OCI-LY1 (cell line): ENCODE measurements around the gene APBA1.

ENCODE experiments used
- H2AFZ ChIP-seq: fragments of 200-600 bp; sonication (generic), shearing (Covaris generic); 2 replicates; pipeline ENCODE4 v1.6.0; 2014; ENCODE audit warnings: antibody characterized with exemption, mild to moderate bottlenecking, low read length
- H3F3A ChIP-seq: fragments of 200-600 bp; sonication (generic), shearing (Covaris generic); 2 replicates; pipeline ENCODE4 v1.6.0; 2014; ENCODE audit warnings: mild to moderate bottlenecking, antibody characterized with exemption, low read length, moderate library complexity; ENCODE audit not compliant: insufficient read depth
- H3K27ac ChIP-seq: fragments of 200-600 bp; sonication (generic); 2 replicates; pipeline ENCODE4 v1.5.1; 2014; ENCODE audit warnings: low read length, mixed run types, mild to moderate bottlenecking, low read depth; ENCODE audit not compliant: poor library complexity, severe bottlenecking
- H3K27me3 ChIP-seq: fragments of 200-600 bp; sonication (generic); 2 replicates; pipeline ENCODE4 v1.6.0; 2014; ENCODE audit warnings: antibody characterized with exemption, mild to moderate bottlenecking, low read length, moderate library complexity; ENCODE audit not compliant: insufficient read depth
- H3K36me3 ChIP-seq: fragments of 200-600 bp; sonication (generic); 2 replicates; pipeline ENCODE4 v1.6.1; 2014; ENCODE audit warnings: mild to moderate bottlenecking, antibody characterized with exemption, low read length, moderate library complexity, mixed read lengths; ENCODE audit not compliant: insufficient read depth
- H3K4me1 ChIP-seq: fragments of 200-600 bp; sonication (generic); 2 replicates; pipeline ENCODE4 v1.5.1; 2014; ENCODE audit warnings: mild to moderate bottlenecking, low read length, moderate library complexity; ENCODE audit not compliant: insufficient read depth, severe bottlenecking
- H3K4me2 ChIP-seq: fragments of 200-600 bp; sonication (generic), shearing (Covaris generic); 2 replicates; pipeline ENCODE4 v1.6.1; 2014; ENCODE audit warnings: low read length
- H3K4me3 ChIP-seq: fragments of 200-600 bp; sonication (generic); 2 replicates; pipeline ENCODE4 v1.5.1; 2014; ENCODE audit warnings: low read length, low read depth, mild to moderate bottlenecking, mixed read lengths; ENCODE audit not compliant: poor library complexity, severe bottlenecking
- H3K79me2 ChIP-seq: fragments of 200-600 bp; shearing (Covaris generic); 2 replicates; pipeline ENCODE4 v1.6.1; 2016; ENCODE audit warnings: mixed run types, low read length, mixed read lengths; ENCODE audit not compliant: insufficient read depth
- H3K9ac ChIP-seq: fragments of 200-600 bp; sonication (generic), shearing (Covaris generic); 2 replicates; pipeline ENCODE4 v1.6.1; 2014; ENCODE audit warnings: mild to moderate bottlenecking, low read length, mixed read lengths
- H3K9me2 ChIP-seq: fragments of 200-600 bp; sonication (generic), shearing (Covaris generic); 2 replicates; pipeline ENCODE4 v1.6.1; 2014; ENCODE audit warnings: low read depth, mild to moderate bottlenecking, low read length, mixed read lengths
- H3K9me3 ChIP-seq: fragments of 200-600 bp; shearing (Covaris generic); 2 replicates; pipeline ENCODE4 v1.6.1; 2014; ENCODE audit warnings: low read length, mixed read lengths
- H4K20me1 ChIP-seq: fragments of 200-600 bp; sonication (generic), shearing (Covaris generic); 2 replicates; pipeline ENCODE4 v1.6.0; 2016; ENCODE audit warnings: mild to moderate bottlenecking, low read length; ENCODE audit not compliant: insufficient read depth
- EZH2 ChIP-seq: fragments of 200-600 bp; sonication (generic), shearing (Covaris generic); IDR thresholded peaks from 2 replicates; pipeline ENCODE4 v1.8.0; 2017; ENCODE audit warnings: borderline replicate concordance, mixed run types, mild to moderate bottlenecking, antibody characterized with exemption, low read length, moderate library complexity, mixed read lengths
- TF ChIP-seq, protein P1 (sequence below): fragments of 200-600 bp; sonication (generic), shearing (Covaris generic); IDR thresholded peaks from 2 replicates; pipeline ENCODE4 v1.5.1; 2017; ENCODE audit warnings: mild to moderate bottlenecking, antibody characterized with exemption, low read length, moderate library complexity, mixed read lengths

The APBA1 gene

DNA sequence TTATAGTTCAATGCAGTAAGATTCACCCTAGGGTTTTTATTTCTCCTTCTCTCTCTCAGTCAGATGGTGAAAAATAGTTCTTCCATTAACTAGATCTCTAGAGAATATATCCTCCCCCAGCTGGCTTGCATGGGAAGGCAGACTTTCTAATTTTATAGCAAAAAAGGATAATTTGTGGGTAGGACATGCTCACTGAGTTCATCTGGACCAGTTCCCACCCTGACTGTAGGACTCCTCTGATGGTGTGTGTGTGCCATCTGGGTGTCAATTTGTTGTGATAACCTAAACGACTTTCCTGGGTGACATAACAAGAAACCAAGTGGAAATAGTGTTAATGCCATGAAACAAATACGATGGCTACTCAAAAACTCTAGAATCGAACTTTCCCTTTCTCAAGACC lies 44.9 kb downstream of the APBA1 start:
- no peaks in the 10 kb centered on the region for H4K20me1 ChIP-seq
- H3K9ac ChIP-seq, result no peak overlapping the region
- no peak overlapping the region for H2AFZ ChIP-seq
- H3K79me2 ChIP-seq, result no peaks in the 10 kb centered on the region
- H3K9me2 ChIP-seq, result no peaks in the 10 kb centered on the region
- H3K36me3 ChIP-seq, result no peaks in the 10 kb centered on the region
- H3K4me2 ChIP-seq, result no peak overlapping the region
- no peaks in the 10 kb centered on the region for H3F3A ChIP-seq
- H3K9me3 ChIP-seq, result no peaks in the 10 kb centered on the region
- H3K27me3 ChIP-seq, result no peaks in the 10 kb centered on the region
- H3K27ac ChIP-seq, result no peak overlapping the region
- no peaks in the 10 kb centered on the region for H3K4me1 ChIP-seq
- TF ChIP-seq, protein P1, sequence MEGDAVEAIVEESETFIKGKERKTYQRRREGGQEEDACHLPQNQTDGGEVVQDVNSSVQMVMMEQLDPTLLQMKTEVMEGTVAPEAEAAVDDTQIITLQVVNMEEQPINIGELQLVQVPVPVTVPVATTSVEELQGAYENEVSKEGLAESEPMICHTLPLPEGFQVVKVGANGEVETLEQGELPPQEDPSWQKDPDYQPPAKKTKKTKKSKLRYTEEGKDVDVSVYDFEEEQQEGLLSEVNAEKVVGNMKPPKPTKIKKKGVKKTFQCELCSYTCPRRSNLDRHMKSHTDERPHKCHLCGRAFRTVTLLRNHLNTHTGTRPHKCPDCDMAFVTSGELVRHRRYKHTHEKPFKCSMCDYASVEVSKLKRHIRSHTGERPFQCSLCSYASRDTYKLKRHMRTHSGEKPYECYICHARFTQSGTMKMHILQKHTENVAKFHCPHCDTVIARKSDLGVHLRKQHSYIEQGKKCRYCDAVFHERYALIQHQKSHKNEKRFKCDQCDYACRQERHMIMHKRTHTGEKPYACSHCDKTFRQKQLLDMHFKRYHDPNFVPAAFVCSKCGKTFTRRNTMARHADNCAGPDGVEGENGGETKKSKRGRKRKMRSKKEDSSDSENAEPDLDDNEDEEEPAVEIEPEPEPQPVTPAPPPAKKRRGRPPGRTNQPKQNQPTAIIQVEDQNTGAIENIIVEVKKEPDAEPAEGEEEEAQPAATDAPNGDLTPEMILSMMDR, result no peak
- no peak for TF ChIP-seq EZH2
- no peak overlapping the region for H3K4me3 ChIP-seq

DNA sequence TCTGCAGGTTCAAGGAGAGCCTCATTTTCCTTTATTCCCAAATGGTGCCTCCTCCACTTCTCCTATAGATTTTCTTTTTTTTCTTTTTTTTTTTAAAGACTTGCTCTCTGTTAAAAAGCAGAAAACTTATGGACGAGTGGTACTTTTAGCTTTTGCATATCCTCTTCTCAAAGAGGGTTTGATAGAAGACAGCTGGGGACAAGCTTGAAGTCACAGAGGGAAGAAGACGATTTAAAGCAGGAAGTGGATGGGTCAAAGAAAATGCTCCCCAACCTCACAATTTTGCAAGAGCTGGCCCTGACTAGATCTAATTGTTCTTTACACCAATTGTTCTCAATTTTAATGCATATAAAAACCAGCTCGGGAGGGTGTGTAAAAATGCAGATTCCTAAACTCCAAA lies 48.9 kb downstream of the APBA1 start:
- Histone ChIP-seq H3K9me3 (no peaks in the 10 kb centered on the region), H3F3A (no peaks in the 10 kb centered on the region), H3K79me2 (no peaks in the 10 kb centered on the region), H3K9ac (no peak overlapping the region), H4K20me1 (no peaks in the 10 kb centered on the region), H2AFZ (no peak overlapping the region), H3K36me3 (no peaks in the 10 kb centered on the region), H3K27me3 (no peaks in the 10 kb centered on the region), H3K4me1 (no peaks in the 10 kb centered on the region), H3K27ac (no peak overlapping the region), H3K9me2 (no peaks in the 10 kb centered on the region), H3K4me3 (no peak overlapping the region), H3K4me2 (no peak overlapping the region)
- TF ChIP-seq EZH2, result no peak
- TF ChIP-seq, protein P1, result no peak

DNA sequence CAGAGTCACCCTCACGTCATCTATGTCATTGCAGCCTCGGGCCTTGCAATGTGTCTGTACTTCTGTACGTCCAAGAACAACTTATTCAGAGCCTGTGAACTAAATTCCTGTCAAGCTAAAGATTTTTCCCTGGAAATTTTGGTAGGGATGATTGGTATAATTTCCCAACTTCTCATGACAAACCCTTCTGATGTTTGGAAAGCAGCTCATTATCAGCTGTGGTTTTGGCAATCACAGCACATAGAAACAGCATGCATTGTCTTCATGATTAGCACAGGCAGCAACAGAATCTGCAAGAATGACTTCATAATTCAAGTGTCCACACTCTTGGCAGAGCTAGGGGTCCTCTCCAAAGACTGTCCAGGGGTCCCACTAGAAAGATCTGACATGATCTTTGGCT lies 49.5 kb downstream of the APBA1 start:
- Histone ChIP-seq H3K9me2 (no peaks in the 10 kb centered on the region), H3K9me3 (no peaks in the 10 kb centered on the region), H2AFZ (no peak overlapping the region), H3K4me3 (no peak overlapping the region), H3K9ac (no peak overlapping the region), H4K20me1 (no peaks in the 10 kb centered on the region), H3K36me3 (no peaks in the 10 kb centered on the region), H3K4me1 (no peaks in the 10 kb centered on the region), H3K27me3 (no peaks in the 10 kb centered on the region), H3K79me2 (no peaks in the 10 kb centered on the region), H3K27ac (no peak overlapping the region), H3F3A (no peaks in the 10 kb centered on the region), H3K4me2 (no peak overlapping the region)
- TF ChIP-seq, protein P1, result no peak
- TF ChIP-seq EZH2, result no peak
